A549 (cell line): ENCODE measurements around the gene KCNA10. TPM values are rescaled to one million over a fixed set of nuclear protein-coding genes. Genes with fewer than 3 reads are reported as not detected.

ENCODE experiments used
- ATAC-seq, 2 experiments: fragments of 200-7000 bp in 1 of 2; fragments of >200 bp in 1 of 2; cut with Nextera tagmentation in 1 of 2; cut with Tn5 transposase in 1 of 2; 3 replicates each; pipeline versions ENCODE4 v1.8.0 to v1.9.1; 2018 to 2020; ENCODE audit warnings: mild to moderate bottlenecking in 1 of 2, moderate library complexity in 1 of 2
- CTCF ChIA-PET: fragments of 300-600 bp; sonication (Branson Sonifier 250); formaldehyde crosslinking; extraction: SDS; loops from one replicate; lab custom pipeline; 2021; ENCODE audit warnings: antibody characterized with exemption, inconsistent platforms; lab: Yijun Ruan, JAX
- POLR2A ChIA-PET: fragments of 350-600 bp; formaldehyde crosslinking; extraction: SDS; loops from one replicate; lab custom pipeline; 2021; ENCODE audit warnings: antibody characterized with exemption, inconsistent platforms; lab: Yijun Ruan, JAX
- DNase-seq, 2 experiments: peaks; one replicate each; pipeline versions ENCODE4 v3.0.0 to v3.0.0-alpha.2; 2011 to 2016; ENCODE audit warnings: low read depth in 1 of 2, low spot score in 1 of 2
- FAIRE-seq: peaks from 2 replicates; lab custom pipeline; 2011; peaks lifted over from hg19 to GRCh38; lab: Jason Lieb, UNC
- H3K27ac ChIP-seq, 2 experiments: fragments of >200 bp; sonication (Bioruptor Twin); formaldehyde crosslinking; 3 replicates each; pipeline ENCODE4 v1.5.1; 2016 to 2017
- H3K4me1 ChIP-seq: fragments of >200 bp; sonication (Bioruptor Twin); formaldehyde crosslinking; 3 replicates; pipeline ENCODE4 v1.6.1; 2016
- H3K4me2 ChIP-seq: fragments of >200 bp; sonication (Bioruptor Twin); formaldehyde crosslinking; 3 replicates; pipeline ENCODE4 v1.6.1; 2016
- H3K4me3 ChIP-seq: fragments of >200 bp; sonication (Bioruptor Twin); formaldehyde crosslinking; 3 replicates; pipeline ENCODE4 v1.5.1; 2016
- H3K9me3 ChIP-seq: fragments of >200 bp; sonication (Bioruptor Twin); formaldehyde crosslinking; 3 replicates; pipeline ENCODE4 v1.6.1; 2016
- CBX2 ChIP-seq: fragments of 200-600 bp; sonication (generic); IDR thresholded peaks from 2 replicates; pipeline ENCODE4 v1.6.1; 2016; ENCODE audit warnings: low read depth, mild to moderate bottlenecking, borderline replicate concordance
- CHD2 ChIP-seq: fragments of 150-350 bp; IDR thresholded peaks from 2 replicates; pipeline ENCODE4 v1.6.1; 2014; ENCODE audit warnings: low read length; ENCODE audit not compliant: partially characterized antibody
- EHF ChIP-seq: fragments of 250-450 bp; sonication (Bioruptor Pico); IDR thresholded peaks from 2 replicates; pipeline ENCODE4 v1.5.0; 2020; ENCODE audit warnings: mild to moderate bottlenecking
- EP300 ChIP-seq, 2 experiments: fragments of >200 bp; sonication (Bioruptor Twin); formaldehyde crosslinking; IDR thresholded peaks; 2 replicates in 1 of 2; 3 replicates in 1 of 2; pipeline ENCODE4 v1.6.1; 2016 to 2017
- FOSL2 ChIP-seq, 2 experiments: fragments of 450-650 bp in 1 of 2; fragments of >200 bp in 1 of 2; sonication (Bioruptor Twin) in 1 of 2; formaldehyde crosslinking; IDR thresholded peaks; 2 replicates each; pipeline versions ENCODE4 v1.5.0 to v1.6.1; 2016 to 2020; ENCODE audit warnings: mild to moderate bottlenecking in 1 of 2, moderate library complexity in 1 of 2
- HEYL ChIP-seq: fragments of 250-450 bp; sonication (Bioruptor Pico); IDR thresholded peaks from 2 replicates; pipeline ENCODE4 v1.8.0; 2021; ENCODE audit warnings: mild to moderate bottlenecking, moderate library complexity
- HOXA7 ChIP-seq: fragments of 250-450 bp; sonication (Bioruptor Pico); IDR thresholded peaks from 2 replicates; pipeline ENCODE4 v1.5.0; 2020; ENCODE audit warnings: mild to moderate bottlenecking, moderate library complexity
- HOXB13 ChIP-seq: fragments of 250-450 bp; sonication (Bioruptor Pico); IDR thresholded peaks from 2 replicates; pipeline ENCODE4 v1.5.0; 2020; ENCODE audit warnings: low read depth, mild to moderate bottlenecking, moderate library complexity
- HOXB5 ChIP-seq: fragments of 250-450 bp; sonication (Bioruptor Pico); IDR thresholded peaks from 2 replicates; pipeline ENCODE4 v1.5.0; 2020; ENCODE audit warnings: mild to moderate bottlenecking, moderate library complexity
- MAFK ChIP-seq: fragments of 450-650 bp; IDR thresholded peaks from 2 replicates; pipeline ENCODE4 v1.6.1; 2014; ENCODE audit not compliant: partially characterized antibody
- MAZ ChIP-seq: fragments of 150-350 bp; IDR thresholded peaks from 2 replicates; pipeline ENCODE4 v1.6.1; 2014; ENCODE audit warnings: antibody characterized with exemption, low read depth, low read length, borderline replicate concordance
- NPAS2 ChIP-seq: fragments of 250-450 bp; sonication (Bioruptor Pico); IDR thresholded peaks from 2 replicates; pipeline ENCODE4 v1.8.0; 2022; ENCODE audit warnings: mild to moderate bottlenecking, moderate library complexity, borderline replicate concordance
- NR3C1 ChIP-seq: fragments of >200 bp; sonication (Bioruptor Twin); formaldehyde crosslinking; IDR thresholded peaks from 3 replicates; pipeline ENCODE4 v1.6.1; 2017
- RAD21 ChIP-seq, 2 experiments: fragments of >200 bp in 1 of 2; sonication (Bioruptor Twin) in 1 of 2; formaldehyde crosslinking in 1 of 2; IDR thresholded peaks in 1 of 2; conservative IDR thresholded peaks in 1 of 2; 2 replicates in 1 of 2; 3 replicates in 1 of 2; pipeline ENCODE4 v1.6.1; 2012 to 2018; ENCODE audit warnings: inconsistent platforms in 1 of 2
- RNF2 ChIP-seq: fragments of 200-600 bp; sonication (generic); IDR thresholded peaks from 2 replicates; pipeline ENCODE4 v1.6.1; 2016; ENCODE audit warnings: low read depth, mild to moderate bottlenecking, antibody characterized with exemption, moderate library complexity, borderline replicate concordance
- SMC3 ChIP-seq: fragments of >200 bp; sonication (Bioruptor Twin); formaldehyde crosslinking; IDR thresholded peaks from 3 replicates; pipeline ENCODE4 v1.6.1; 2018; ENCODE audit warnings: inconsistent platforms
- TFCP2L1 ChIP-seq: fragments of 250-450 bp; sonication (Bioruptor Pico); IDR thresholded peaks from 2 replicates; pipeline ENCODE4 v1.5.0; 2021; ENCODE audit warnings: mild to moderate bottlenecking
- ZC3H11A ChIP-seq: fragments of 450-650 bp; IDR thresholded peaks from 2 replicates; pipeline ENCODE4 v1.6.1; 2014; ENCODE audit warnings: antibody characterized with exemption, mild to moderate bottlenecking
- WGBS: methylation state at CpG from one replicate; pipeline ENCODE4 v1.1.6; 2017; ENCODE audit errors: missing lambda C conversion rate; 5-methylcytosine and 5-hydroxymethylcytosine counted together
- polyA plus RNA-seq, 4 experiments: library from polyadenylated mRNA; depleted of rRNA in 3 of 4; stranded (reverse); fragments of >200 nt; fragmentation: RNase III in 1 of 4; extraction: RNeasy Plus Mini Kit Qiagen cat#74134 plus additional on column Dnase treatment in 1 of 4; gene quantifications; 2 replicates in 3 of 4; 3 replicates in 1 of 4; pipeline ENCODE4 v1.2.3, GENCODE V29; 2011 to 2017
- TF ChIP-seq, protein P1 (sequence below): fragments of >200 bp; sonication (Bioruptor Twin); formaldehyde crosslinking; IDR thresholded peaks from 3 replicates; pipeline ENCODE4 v1.5.1; 2016
- TF ChIP-seq, protein P2 (sequence below): IDR thresholded peaks from 2 replicates; pipeline ENCODE4 v1.6.1; 2012
- TF ChIP-seq, protein P3 (sequence below): fragments of >200 bp; sonication (Bioruptor Twin); formaldehyde crosslinking; IDR thresholded peaks from 3 replicates; pipeline ENCODE4 v1.6.1; 2016
- TF ChIP-seq, protein P4 (sequence below): fragments of 200-600 bp; sonication (generic); IDR thresholded peaks from 2 replicates; pipeline ENCODE4 v1.6.1; 2016; ENCODE audit warnings: antibody characterized with exemption, mild to moderate bottlenecking, moderate library complexity
- TF ChIP-seq, protein P5 (sequence below): IDR thresholded peaks from 2 replicates; pipeline ENCODE4 v1.6.1; 2012

The KCNA10 gene
- polyA plus RNA-seq, 2 of the 4 experiments (the other 2 are of a cell fraction) = not detected

DNA sequence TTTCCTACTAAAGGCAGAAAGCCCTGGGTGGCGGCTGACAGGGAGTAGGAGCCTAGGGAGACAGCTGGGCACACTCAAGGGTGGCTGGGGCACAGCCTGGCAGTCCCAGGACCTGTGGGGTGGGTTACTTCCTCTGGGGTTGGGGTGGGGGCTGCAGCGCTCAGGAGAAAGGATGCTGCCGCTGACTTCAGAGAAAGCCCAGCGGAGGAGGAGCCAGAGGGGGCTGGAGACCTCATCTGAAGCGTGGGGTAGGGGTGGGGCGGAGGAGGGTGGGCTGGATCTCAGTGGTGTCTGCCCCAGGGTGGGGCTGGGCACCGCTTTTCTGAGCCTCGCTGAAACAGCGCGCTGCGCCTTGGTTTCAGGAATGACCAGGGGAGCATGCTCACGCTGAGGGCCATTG is 30.8 kb downstream of the KCNA10 start:
- H3K4me2 ChIP-seq = no peak overlapping the region

DNA sequence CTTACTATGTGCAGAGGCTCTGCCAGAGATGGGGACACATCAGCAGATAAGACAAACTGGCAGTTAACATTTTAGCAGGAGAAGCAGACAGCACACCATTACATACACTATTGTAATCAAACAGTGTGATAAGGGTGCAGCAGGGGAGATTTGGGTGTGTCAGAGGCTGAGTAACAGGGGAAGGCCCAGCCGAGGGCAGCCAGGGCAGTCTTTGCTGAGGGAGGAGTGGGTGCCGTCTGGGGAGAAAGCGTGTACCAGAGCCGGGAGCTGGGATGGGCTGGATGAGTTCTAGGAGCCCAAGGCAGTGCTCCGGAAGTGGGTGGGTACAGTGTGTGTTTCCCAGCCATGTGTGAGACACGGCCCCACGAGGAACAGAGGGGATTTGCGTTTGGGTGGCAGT is 31.2 kb downstream of the KCNA10 start:
- ATAC-seq = peak in 1 of 2 experiments; percentile 59; a peak in 3 of 6 replicates
- TF ChIP-seq NPAS2 (CRISPR knock-in tag) (no peak), MAZ (no peak), CHD2 (no peak), ZC3H11A (no peak), TFCP2L1 (CRISPR knock-in tag) (no peak), HOXB5 (CRISPR knock-in tag) (no peak), RNF2 (no peak), FOSL2 (IDR thresholded peaks at IDR 0.05) (no peak), FOSL2 (CRISPR knock-in tag; IDR thresholded peaks at IDR 0.05) (no peak), EP300 (IDR thresholded peaks at IDR 0.05) (no peak), NR3C1 (no peak), MAFK (no peak), HEYL (CRISPR knock-in tag) (no peak), RAD21 (conservative IDR thresholded peaks at IDR 0.05 in 1 of 2, IDR thresholded peaks at IDR 0.05 in 1 of 2) (no peak), SMC3 (no peak), HOXB13 (CRISPR knock-in tag) (no peak)
- TF ChIP-seq, protein P1, sequence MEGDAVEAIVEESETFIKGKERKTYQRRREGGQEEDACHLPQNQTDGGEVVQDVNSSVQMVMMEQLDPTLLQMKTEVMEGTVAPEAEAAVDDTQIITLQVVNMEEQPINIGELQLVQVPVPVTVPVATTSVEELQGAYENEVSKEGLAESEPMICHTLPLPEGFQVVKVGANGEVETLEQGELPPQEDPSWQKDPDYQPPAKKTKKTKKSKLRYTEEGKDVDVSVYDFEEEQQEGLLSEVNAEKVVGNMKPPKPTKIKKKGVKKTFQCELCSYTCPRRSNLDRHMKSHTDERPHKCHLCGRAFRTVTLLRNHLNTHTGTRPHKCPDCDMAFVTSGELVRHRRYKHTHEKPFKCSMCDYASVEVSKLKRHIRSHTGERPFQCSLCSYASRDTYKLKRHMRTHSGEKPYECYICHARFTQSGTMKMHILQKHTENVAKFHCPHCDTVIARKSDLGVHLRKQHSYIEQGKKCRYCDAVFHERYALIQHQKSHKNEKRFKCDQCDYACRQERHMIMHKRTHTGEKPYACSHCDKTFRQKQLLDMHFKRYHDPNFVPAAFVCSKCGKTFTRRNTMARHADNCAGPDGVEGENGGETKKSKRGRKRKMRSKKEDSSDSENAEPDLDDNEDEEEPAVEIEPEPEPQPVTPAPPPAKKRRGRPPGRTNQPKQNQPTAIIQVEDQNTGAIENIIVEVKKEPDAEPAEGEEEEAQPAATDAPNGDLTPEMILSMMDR = no peak
- TF ChIP-seq, protein P2, sequence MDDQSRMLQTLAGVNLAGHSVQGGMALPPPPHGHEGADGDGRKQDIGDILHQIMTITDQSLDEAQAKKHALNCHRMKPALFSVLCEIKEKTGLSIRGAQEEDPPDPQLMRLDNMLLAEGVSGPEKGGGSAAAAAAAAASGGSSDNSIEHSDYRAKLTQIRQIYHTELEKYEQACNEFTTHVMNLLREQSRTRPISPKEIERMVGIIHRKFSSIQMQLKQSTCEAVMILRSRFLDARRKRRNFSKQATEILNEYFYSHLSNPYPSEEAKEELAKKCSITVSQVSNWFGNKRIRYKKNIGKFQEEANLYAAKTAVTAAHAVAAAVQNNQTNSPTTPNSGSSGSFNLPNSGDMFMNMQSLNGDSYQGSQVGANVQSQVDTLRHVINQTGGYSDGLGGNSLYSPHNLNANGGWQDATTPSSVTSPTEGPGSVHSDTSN = no peak
- TF ChIP-seq, protein P3, sequence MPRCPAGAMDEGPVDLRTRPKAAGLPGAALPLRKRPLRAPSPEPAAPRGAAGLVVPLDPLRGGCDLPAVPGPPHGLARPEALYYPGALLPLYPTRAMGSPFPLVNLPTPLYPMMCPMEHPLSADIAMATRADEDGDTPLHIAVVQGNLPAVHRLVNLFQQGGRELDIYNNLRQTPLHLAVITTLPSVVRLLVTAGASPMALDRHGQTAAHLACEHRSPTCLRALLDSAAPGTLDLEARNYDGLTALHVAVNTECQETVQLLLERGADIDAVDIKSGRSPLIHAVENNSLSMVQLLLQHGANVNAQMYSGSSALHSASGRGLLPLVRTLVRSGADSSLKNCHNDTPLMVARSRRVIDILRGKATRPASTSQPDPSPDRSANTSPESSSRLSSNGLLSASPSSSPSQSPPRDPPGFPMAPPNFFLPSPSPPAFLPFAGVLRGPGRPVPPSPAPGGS = no peak
- TF ChIP-seq, protein P4, sequence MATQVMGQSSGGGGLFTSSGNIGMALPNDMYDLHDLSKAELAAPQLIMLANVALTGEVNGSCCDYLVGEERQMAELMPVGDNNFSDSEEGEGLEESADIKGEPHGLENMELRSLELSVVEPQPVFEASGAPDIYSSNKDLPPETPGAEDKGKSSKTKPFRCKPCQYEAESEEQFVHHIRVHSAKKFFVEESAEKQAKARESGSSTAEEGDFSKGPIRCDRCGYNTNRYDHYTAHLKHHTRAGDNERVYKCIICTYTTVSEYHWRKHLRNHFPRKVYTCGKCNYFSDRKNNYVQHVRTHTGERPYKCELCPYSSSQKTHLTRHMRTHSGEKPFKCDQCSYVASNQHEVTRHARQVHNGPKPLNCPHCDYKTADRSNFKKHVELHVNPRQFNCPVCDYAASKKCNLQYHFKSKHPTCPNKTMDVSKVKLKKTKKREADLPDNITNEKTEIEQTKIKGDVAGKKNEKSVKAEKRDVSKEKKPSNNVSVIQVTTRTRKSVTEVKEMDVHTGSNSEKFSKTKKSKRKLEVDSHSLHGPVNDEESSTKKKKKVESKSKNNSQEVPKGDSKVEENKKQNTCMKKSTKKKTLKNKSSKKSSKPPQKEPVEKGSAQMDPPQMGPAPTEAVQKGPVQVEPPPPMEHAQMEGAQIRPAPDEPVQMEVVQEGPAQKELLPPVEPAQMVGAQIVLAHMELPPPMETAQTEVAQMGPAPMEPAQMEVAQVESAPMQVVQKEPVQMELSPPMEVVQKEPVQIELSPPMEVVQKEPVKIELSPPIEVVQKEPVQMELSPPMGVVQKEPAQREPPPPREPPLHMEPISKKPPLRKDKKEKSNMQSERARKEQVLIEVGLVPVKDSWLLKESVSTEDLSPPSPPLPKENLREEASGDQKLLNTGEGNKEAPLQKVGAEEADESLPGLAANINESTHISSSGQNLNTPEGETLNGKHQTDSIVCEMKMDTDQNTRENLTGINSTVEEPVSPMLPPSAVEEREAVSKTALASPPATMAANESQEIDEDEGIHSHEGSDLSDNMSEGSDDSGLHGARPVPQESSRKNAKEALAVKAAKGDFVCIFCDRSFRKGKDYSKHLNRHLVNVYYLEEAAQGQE = no peak
- TF ChIP-seq, protein P5, sequence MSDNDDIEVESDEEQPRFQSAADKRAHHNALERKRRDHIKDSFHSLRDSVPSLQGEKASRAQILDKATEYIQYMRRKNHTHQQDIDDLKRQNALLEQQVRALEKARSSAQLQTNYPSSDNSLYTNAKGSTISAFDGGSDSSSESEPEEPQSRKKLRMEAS = no peak
- TF ChIP-seq, all 56 proteins: peak for 0
- POLR2A ChIA-PET = no interaction called here
- no peak for DNase-seq
- H3K9me3 ChIP-seq = no peaks in the 10 kb centered on the region
- FAIRE-seq = no peak
- WGBS = 22% methylated on average over 7 of the region's 8 CpGs
- CTCF ChIA-PET = interaction anchor here (1.1 to 1.7 kb wide), 4 partner anchors 8 to 285 kb away, joined by 3 to 8 read pairs (median 4); no protein-coding TSS in a partner anchor
- H3K27ac ChIP-seq = peak overlapping the region in 1 of 2 experiments; percentile 50; a peak in 1 of 6 replicates
- H3K4me1 ChIP-seq = peaks cover 6% of the 10 kb centered on the region; the same call in 1 of the 3 replicates
- no peak overlapping the region for H3K4me2 ChIP-seq
- H3K4me3 ChIP-seq = no peak overlapping the region

More for the DNA sequence above, 30.8 kb downstream of the KCNA10 start:
- no peak for DNase-seq
- 100% methylated on average over 7 of the region's 12 CpGs for WGBS
- peaks cover 6% of the 10 kb centered on the region; the same call in 1 of the 3 replicates for H3K4me1 ChIP-seq
- H3K4me3 ChIP-seq = no peak overlapping the region
- H3K27ac ChIP-seq = peak overlapping the region in 1 of 2 experiments; percentile 50; a peak in 1 of 6 replicates
- no peak for ATAC-seq
- TF ChIP-seq HOXA7 (CRISPR knock-in tag) = no peak
- TF ChIP-seq EHF (CRISPR knock-in tag) = no peak
- TF ChIP-seq, protein P1 = no peak
- no peak for TF ChIP-seq CBX2
- TF ChIP-seq, all 56 proteins: peak for 0
- ChIA-PET POLR2A (no interaction called here), CTCF (interaction anchor here (1.0 to 1.7 kb wide), 5 partner anchors 8 to 286 kb away, joined by 3 to 8 read pairs (median 4); no protein-coding TSS in a partner anchor)
- FAIRE-seq = no peak
- H3K9me3 ChIP-seq = no peaks in the 10 kb centered on the region
